ENCODE results near the gene MAN1A2. TPM values are rescaled to one million over a fixed set of nuclear protein-coding genes. Genes with fewer than 3 reads are reported as not detected.
"Not testable (repeated sequence)": the region's sequence is repeated elsewhere in the genome, so short reads cannot be mapped to it uniquely, and the experiment has no call there.

The MAN1A2 gene
- total RNA-seq, 1 donor from 2014 or later, result 51.4 TPM

DNA sequence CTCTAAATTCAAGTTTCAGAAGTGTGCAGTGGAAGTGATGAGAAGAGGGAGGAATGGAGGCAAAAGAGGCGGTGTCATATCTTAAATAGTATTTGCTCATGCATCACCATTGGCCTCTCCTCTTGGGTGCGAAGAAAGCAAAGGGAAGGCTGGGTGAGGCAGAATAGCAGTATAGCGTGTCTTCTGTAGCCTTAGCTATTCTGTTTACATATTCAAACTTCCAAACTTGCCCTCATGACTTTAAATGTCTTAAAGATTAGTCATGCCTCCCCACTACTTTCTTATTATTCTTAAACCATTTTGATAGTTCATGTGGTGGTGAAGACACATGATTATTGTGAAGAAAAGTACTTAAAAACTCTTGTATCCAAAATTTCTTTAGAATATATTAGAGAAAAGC, 134.0 kb downstream of the MAN1A2 start:
- DNase-seq, result no peak

DNA sequence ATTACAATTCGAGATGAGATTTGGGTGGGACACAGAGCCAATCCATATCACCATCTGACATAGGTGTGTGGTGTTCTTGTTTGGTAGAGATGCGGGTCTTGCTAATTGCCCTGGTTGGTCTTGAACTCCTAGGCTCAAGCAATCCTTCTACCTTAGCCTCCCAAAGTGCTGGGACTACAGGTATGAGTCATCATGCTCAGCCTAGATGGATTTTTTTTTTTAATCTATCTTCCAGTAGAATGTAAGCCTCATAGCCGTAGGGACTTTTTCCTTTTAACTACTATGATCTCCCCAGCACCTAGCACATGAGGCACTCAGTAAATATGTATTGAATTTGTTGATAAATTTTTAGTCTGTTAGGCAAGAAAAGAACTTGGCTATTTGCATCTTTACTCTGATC, 144.0 kb downstream of the MAN1A2 start:
- DNase-seq, result no peak

DNA sequence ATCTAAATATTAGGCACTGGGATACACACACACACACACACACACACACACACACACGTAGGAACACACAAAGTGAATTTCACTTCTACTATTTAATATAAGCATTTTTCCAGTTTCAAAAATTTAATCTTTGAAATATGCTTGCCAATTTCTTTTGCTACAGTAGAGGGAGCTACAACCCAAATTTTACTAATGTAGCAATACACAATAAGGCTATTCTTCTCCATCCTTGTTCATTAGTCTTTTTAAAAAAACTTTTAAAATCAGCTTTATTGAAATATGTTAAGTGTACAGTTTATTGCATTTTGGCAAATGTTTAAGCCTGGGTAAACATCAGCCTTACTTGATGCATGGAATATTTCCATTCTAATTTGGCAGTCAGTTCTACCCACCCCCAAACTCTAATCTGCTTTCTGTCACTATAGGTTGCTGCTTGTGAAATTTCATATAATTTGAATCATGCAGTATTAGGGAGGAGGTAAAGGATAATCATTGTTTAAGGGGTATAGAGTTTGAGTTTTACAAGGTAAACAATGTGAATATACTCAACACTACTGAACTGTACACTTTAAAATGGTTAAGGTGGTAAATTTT, 145.6 kb downstream of the MAN1A2 start:
- DNase-seq, result peak; percentile 57

DNA sequence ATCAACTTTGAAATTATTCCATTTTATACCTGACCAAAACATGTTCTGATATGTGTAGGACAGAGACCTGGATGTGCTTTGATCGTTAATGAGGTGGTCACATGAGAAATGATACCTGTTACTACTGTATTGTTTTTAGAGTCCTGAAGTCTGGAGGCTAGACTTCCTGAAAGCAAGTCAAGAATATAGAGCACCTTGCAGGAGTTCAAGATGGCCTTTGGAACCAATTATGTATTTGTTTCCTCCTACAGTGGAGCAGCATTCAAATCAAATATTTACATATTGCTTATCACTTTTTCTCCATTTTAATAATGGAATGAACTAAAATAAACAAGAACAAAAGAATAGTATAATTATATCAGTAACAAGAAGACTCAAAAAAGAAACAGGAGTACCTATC, 155.9 kb downstream of the MAN1A2 start:
- no peak for DNase-seq

DNA sequence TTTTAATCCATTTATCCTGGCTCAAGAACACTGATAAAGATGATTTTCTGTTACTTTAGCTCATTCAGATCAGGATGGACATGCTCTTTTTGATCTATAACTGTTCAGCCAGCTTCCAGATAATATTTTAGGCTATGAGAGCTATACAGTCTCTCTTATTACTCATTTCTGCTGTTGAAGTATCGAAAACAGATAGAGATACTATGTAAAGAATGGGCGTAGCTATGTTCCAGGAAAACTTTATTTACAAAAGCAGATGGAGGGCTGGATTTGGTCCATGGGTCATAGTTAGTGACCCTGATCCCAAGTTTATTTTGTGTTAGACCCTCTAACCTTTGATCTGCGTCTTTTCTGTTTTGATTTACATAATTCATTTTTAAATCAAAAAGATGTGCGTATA, 159.8 kb downstream of the MAN1A2 start:
- DNase-seq, result no peak

DNA sequence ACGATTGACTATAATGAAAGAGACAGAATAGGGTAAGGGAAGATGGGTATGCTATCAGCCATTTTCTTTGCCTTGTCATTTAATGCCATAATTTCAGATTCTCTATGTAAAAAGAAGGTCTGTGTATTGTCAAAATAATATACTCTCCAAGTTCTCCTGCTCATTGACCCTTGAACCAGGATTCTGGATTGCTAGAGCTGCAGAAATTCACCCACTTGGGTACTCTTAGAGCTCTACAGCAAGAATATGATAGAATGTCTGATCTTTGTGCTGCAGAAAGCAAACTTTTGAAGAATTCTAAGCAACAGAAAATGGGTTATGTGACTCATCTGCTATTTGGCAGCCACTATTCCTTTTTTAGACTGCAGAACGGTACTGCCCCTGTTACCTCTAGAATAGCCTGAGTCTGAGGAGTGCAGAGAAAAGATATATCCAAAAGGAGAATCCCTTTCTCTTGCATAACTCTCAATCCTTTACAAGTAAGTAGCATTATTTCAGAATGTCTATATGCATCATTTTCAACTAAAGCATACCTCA, 160.4 kb downstream of the MAN1A2 start:
- DNase-seq, result no peak

DNA sequence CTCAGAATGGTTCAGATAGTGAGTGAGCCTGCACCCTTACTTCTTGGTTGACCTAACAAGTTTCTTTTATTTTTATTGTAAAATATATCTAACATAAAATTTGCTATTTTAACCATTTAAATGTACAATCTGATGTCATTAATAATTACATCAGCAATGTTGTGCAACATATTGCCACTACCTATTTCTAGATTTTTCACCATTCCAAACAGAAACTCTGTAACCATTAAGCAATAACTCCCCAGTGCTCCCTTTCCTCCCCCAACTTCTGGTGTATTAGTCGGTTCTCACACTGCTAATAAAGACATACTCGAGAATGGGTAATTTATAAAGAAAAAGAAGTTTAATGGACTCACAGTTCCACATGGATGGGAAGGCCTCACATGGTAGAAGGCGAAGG, 162.4 kb downstream of the MAN1A2 start:
- no peak for DNase-seq

DNA sequence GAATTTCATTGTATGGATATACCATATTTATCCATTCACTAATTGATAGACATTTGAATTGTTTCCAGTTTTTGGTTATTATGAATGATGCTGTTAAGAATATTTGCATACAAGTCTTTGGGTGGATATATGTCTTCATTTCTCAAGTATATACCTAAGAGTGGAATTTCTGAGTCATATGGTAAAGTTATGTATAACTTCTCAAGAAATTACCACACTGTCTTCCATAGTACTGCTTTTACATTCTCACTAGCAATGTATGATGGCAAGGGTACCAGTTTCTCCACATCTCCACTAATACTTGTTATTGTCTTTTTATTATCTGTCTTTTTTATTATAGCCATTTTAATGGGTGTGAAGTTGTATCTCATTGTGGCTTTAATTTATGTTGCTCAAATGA, 164.0 kb downstream of the MAN1A2 start:
- DNase-seq, result no peak

DNA sequence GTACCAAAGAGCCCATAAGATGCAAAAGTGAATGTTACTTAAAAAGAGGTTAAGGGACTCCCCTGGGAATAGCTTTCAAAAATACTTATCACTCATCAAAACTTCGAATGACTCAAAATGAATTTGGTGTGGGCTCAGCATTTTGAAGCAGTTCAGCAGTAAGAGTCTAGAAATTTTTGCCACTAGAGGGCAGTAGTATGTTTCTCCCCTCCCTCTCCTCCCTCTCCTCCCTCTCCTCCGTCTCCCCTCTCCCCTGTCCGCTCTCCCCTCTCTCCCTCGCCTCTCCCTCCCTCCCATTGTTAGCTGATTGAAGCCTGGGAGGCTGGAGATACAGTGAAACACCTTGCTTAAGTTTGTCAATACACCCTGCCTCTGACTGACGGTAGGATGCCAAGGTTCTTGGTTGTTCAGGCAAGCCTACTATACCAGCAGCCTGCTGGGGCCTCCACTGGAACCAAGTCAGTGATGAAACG, 167.8 kb downstream of the MAN1A2 start:
- peak; percentile 78 for DNase-seq

DNA sequence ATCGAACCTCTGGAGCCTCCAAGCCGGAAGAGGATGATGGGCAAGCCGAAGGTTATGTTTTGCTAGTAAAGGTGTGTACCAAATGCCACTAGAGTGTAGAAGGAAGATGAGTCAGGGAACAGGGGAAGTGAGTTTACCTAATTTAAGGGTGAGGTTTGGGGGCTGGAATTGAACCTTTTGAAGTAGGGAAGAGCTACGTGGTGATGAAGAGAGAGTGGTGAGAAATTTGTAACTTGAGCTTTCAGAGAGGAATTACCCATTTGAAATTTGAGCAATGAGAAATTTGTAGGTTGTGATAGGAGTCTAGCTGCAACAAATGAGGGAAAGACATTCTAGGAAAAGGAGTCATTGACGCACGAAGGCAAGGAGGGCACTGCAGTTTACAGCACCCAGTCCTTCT, 168.6 kb downstream of the MAN1A2 start:
- DNase-seq, result no peak

DNA sequence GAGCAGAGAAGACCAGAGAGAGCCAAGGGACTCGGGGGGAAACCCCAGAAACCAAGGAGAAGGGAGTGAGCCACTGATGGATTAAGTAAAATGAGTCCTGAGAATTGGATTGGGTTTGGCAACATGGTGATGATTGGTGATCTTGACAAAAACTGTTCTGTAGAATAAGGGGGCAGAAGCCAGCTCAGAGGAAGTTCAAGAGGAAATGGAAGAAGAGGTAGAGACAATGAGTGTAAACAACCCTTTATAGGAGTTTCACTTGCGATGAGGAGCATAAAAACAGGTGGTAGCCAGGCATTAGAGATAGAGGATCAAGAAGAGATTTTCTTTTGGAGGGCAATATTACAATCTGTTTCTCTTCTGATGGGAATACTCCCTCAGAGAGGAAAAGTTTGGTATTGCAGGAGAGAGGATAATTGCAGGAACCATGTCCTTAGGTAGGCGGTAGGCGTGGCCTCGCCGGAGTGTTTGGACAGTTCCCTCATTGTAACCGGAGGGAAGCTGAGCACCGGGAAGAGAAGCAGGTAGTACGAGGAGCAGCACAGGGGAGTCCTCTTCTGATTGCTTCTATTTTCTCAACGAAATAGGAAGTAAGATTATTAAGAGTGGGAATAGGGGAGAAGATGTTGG, 170.2 kb downstream of the MAN1A2 start:
- peak; percentile 7 for DNase-seq

DNA sequence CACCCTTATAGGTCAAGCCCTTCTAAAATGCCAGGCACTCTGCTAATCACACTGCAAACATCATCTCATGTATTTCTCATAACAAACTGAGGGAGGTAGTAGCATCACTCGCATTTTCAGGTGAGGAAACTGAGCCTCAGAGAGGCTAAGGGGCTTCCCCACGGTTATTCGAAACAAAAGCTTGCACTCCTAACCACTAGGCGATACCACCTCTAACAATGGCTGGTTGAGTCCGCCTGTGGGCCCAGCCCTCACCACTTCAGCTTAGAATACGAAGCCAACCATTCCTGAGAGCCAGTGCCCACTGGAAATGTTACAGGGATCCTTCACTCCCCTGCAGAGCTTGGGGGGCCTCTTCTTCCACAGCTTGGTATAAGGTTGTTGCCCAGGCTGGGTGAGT, 173.3 kb downstream of the MAN1A2 start:
- DNase-seq, result no peak

DNA sequence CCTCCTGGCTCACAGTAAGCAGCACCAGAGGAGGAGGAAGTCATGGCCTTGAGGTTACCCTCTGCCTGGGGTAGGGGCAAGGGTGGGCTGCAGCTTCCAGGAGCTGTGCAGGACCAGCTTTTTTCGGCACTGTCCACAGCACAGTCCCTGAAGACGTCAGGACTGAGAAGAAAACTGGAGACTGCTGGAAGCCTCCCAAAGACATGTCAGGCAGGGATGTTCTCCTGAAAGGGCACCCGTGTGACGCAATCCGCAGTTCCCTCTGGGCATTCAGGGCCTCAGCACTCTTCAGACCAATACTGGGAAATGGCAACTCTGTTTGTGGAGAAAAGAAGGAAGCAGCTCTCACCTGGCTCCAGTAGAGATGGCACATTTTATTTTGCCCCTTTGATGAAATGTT, 173.8 kb downstream of the MAN1A2 start:
- DNase-seq, result no peak

DNA sequence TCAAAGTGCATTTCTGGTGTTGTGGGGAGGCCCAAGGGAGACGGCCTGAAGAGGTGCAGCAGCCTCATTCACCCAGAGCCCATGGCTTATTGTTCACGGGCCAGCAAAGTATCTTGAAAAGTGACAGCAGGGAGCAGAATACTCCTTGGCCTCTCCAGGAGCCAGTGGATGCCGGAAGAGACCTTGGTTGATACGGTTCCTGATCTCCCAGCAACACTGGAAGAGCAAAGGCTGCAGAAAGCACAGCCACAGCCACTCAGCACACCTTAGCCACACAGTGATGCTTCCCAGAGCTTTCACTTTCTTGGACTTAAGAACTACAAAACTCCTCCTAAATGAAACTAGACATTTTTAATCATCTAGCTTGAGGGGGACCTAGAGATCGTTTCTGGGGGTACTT, 174.3 kb downstream of the MAN1A2 start:
- no peak for DNase-seq

DNA sequence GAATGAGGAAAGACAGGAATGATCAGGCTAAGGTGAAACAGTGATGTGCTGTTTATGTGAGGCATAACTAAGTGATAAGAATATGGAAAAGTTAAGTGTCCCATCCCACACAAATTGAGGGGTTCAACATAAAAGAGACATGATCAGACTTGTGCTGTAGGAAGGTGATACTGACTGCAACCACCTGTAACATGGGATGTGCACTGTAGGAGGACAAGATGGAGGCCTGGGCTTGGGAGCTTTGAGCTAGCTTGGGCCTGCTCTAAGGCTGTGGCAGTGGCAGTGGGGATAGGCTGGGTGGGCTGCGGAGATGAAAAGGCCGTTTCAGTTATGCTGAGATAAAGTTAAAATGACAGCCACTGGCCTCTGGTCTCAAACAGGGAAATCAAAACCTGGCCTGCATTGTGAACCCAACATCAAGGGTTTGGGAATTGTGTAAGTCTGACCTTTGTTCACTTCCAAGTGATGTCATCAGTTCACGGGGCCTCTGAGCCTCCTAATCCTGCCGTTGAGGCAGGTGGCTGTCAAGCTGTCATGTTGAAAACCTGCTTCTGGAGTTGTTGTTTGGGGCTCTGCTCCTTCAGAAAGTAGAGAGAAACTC, 177.4 kb downstream of the MAN1A2 start:
- DNase-seq, result no peak

DNA sequence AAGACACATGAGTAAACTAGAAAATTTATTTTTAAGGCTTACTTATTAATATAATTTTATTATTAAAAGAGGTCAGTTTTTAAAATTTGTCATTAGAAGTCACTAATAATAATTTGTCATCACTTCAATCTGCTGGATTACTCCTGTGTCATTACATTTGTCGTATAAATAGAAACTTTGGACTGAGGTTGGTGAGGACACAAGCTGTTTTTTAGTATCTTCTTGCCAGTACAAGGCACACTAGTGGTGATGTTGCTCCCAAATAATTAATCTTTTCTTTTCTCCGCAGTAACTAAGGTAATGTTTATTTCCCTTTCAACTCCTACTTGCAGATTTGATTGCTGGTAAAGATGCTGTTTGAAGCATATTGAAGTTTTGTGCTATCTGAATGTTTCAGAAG, 179.2 kb downstream of the MAN1A2 start:
- no peak for DNase-seq

DNA sequence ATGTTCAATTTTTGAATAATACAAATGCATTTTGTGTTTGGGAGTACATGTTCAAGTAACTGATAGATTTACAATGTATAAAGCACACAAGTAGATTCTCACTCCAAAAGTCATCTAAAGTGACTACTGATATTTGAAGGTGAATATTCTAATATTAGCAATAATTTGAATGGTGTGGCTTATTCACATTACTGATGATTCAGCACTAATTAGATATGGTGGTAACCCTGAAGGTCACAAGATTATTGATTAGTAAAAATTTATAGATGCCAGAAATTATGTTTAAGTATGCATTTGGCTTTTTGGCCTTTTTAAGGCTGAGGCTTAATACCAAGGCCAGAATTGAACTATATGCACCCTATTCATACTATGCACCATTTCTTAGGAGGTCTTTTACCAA, 186.2 kb downstream of the MAN1A2 start:
- no peak for DNase-seq

DNA sequence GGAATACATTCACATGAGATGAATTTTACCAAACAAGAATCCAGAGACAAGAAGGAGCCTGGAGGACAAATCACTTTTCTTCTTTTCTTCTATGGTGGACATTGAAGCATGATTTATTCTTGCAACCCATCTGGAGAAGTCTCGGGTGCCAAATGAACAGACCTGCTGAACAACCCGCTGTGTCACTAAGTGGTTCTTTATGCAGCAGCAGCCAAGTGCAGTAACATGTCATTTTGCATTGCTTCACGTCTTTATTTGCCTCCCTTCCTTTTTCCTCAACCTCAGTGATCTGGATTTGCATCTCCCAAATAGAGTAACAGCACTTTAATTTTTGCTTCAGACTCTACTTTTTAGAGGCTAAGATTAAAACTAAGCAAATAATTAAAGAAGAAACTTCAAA, 188.6 kb downstream of the MAN1A2 start:
- no peak for DNase-seq

DNA sequence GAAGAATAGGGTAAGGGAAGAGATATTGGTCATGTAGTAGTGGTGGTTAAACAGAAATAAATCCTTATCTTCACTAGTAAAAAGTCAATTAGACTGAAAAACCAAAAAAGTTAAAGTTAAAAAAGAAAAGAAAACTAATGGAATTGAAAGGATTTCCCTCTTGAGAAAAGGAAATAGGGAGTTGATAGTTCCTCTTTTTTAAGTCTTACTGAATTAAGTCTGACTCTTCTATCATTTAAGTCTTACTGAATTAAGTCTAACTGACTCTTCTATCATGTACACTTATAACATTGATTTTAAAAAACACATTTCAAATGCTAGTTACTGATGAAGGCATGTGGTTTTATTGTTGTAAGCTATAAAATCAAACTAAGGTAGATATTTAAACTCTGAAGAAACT, 189.1 kb downstream of the MAN1A2 start:
- no peak for DNase-seq

DNA sequence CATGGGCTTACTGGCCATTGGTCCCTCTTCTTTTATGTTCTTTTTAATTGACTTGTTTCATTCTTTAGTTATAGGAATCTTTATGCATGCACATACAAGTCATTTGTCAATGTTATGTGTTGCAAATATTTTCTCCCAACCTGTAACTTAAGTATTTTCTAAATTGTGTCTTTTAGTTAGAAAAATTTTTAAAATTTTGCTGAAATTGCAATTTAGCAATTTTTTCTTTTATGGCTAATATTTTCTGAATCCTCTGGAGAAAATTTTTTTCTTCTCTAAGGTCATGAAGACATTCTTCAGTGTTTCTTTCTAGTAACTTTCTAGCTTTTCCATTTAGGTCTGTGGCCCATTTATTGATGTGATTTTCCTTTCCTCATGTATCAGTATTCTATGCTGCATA, 189.7 kb downstream of the MAN1A2 start:
- no peak for DNase-seq

DNA sequence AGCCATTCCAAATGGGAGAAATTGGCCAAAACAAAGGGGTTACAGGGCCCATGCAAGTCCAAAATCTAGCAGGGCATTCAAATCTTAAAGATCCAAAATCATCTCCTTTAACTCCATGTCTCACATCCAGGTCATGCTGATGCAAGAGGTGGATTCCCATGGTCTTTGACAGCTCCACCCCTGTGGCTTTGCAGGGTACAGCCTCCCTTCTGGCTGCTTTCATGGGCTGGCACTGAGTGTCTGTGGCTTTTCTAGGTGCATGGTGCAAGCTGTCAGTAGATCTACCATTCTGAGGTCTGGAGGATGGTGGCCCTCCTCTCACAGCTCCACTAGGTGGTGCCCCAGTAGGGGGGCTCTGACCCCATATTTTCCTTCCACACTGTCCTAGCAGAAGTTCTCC, 191.2 kb downstream of the MAN1A2 start:
- DNase-seq, result not testable (repeated sequence)

DNA sequence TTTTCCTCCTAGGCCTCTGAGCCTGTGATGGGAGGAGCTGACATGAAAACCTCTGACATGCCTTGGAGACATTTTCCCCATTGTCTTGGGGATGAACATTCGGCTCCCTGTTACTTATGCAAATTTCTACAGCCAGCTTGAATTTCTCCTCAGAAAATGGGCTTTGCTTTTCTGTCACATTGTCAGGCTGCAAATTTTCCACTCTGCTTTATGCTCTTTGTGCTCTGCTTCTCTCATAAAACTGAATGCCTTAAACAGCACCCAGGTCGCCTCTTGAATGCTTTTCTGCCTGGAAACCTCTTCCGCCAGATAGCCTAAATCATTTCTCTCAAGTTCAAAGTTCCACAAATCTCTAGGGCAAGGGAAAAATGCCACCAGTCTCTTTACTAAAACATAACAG, 191.9 kb downstream of the MAN1A2 start:
- no peak for DNase-seq

DNA sequence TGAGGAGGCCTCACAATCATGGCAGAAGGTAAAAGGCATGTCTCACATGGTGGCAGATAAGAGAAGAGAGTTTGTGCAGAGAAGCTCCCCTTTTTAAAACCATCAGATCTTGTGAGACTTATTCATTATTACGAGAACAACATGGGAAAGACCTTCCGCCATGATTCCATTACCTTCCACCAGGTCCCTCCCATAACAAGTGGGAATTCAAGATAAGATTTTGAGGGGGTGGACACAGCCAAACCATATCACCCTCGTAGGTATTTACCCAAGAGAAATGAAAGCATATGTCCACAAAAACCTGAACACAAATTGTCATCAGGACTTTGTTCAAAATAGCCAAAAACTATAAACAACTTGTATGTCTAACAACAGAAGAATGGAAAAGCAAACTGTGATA, 192.7 kb downstream of the MAN1A2 start:
- DNase-seq, result no peak

DNA sequence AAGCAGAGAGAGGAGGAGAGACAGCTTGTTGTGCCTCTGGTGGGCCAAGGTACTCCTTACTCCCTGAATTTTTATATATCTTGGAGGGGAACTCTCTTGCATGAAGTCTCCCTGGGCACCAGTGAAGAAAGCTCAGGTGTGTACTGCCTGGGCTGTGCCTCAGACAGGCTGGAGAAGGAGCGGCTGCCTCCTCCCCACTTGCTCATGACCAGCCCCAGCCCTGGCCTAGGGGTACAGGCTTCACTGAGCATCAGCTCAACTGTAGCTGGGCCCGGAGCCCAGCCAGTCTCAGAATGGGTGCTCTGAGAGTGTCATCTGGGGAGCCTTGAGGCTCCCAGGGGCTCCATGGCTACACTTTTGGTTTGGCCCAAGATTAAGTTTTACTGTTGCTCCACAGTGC, 193.8 kb downstream of the MAN1A2 start:
- no peak for DNase-seq
